Aorta (tissue), 5 donors: ENCODE results near the gene TMEM132E. TPM values are rescaled to one million over a fixed set of nuclear protein-coding genes. Genes with fewer than 3 reads are reported as not detected.

ENCODE experiments used
- ATAC-seq: fragments of 200-7000 bp; cut with Tn5 transposase; one replicate; pipeline ENCODE4 v1.9.1; 2022; ENCODE audit warnings: moderate library complexity; ENCODE audit not compliant: low FRiP score
- DNase-seq, 2 donors: peaks; one replicate each; pipeline ENCODE4 v3.0.0-alpha.2; 2020
- H3K27ac ChIP-seq, 2 donors: one replicate each; pipeline ENCODE4 v1.5.1; 2013; ENCODE audit warnings: low read length in 2 of 2, mild to moderate bottlenecking in 2 of 2, moderate library complexity in 2 of 2, control low read depth in 1 of 2, inconsistent platforms in 1 of 2, low read depth in 1 of 2
- H3K27me3 ChIP-seq, 2 donors: one replicate each; pipeline ENCODE4 v1.6.1; 2013; ENCODE audit warnings: control low read depth in 1 of 2, low read length in 1 of 2, mild to moderate bottlenecking in 1 of 2, moderate library complexity in 1 of 2; ENCODE audit not compliant: insufficient read depth in 2 of 2, control insufficient read depth in 1 of 2
- H3K36me3 ChIP-seq, 2 donors: one replicate each; pipeline ENCODE4 v1.6.1; 2013; ENCODE audit warnings: control low read depth in 1 of 2, low read length in 1 of 2, mild to moderate bottlenecking in 1 of 2; ENCODE audit not compliant: insufficient read depth in 2 of 2, control insufficient read depth in 1 of 2
- H3K4me1 ChIP-seq, 2 donors: one replicate each; pipeline ENCODE4 v1.6.1; 2013; ENCODE audit warnings: low read length in 2 of 2, control low read depth in 1 of 2, mild to moderate bottlenecking in 1 of 2, moderate library complexity in 1 of 2; ENCODE audit not compliant: insufficient read depth in 2 of 2, control insufficient read depth in 1 of 2
- H3K4me3 ChIP-seq, 2 donors: one replicate each; pipeline ENCODE4 v1.5.1; 2013; ENCODE audit warnings: low read length in 2 of 2, control low read depth in 1 of 2, mild to moderate bottlenecking in 1 of 2
- H3K9me3 ChIP-seq: one replicate; pipeline ENCODE4 v1.6.1; 2013; ENCODE audit warnings: mild to moderate bottlenecking, low read length; ENCODE audit not compliant: control insufficient read depth
- WGBS, 2 donors: extraction: QIAGEN DNeasy Blood & Tissue Kit; methylation state at CpG; one replicate each; pipeline ENCODE4 v1.1.7; 2013; 5-methylcytosine and 5-hydroxymethylcytosine counted together
- intact Hi-C, 2 donors: fragments of 100-400 bp; cut with DNase I; formaldehyde crosslinking; loops; one replicate each; pipeline versions ENCODE4 v1.14.2 to v1.15.0; 2022
- polyA plus RNA-seq, 2 donors: library from polyadenylated mRNA; stranded (reverse); fragments of 200-250 nt; gene quantifications; one replicate each; pipeline ENCODE4 v1.2.3, GENCODE V29; 2013
- total RNA-seq, 2 donors: library from RNA; stranded (reverse); fragmentation: NEBNext Ultra II Directional; extraction: Animal tissue kit (Norgen Biotek cat#: 25700); gene quantifications; one replicate each; pipeline ENCODE4 v1.2.1, GENCODE V29; 2021
- donor health status: healthy with polysubstance abuse.
- donor health status: Bipolar disorder and iron deficiency.
- donor health status: DM: no; HTN: no; CAD: no.
- donor health status: DM: no; HTN: no; CAD: no.
- donor health status: DM: yes; HTN: yes; CAD: no.

The TMEM132E gene
- total and polyA plus RNA-seq, 4 donors, result 0.15 to 0.36 (median 0.27) TPM

GRCh38 chr17:34566201-34566600 lies 13.2 kb upstream of the TMEM132E start:
- intact Hi-C loops, result loop anchor here in 1 of 2 donors (10.0 kb wide), 1 partner anchor 411 kb away; no protein-coding TSS in a partner anchor
- no peaks in the 10 kb centered on the region for H3K9me3 ChIP-seq
- no peaks in the 10 kb centered on the region for H3K36me3 ChIP-seq
- WGBS, 2 donors, result 80 to 86% methylated on average over 4 of the region's 4 CpGs
- no peak overlapping the region for H3K4me3 ChIP-seq
- DNase-seq (no peak), ATAC-seq (no peak)
- H3K27ac ChIP-seq, result no peak overlapping the region
- no peaks in the 10 kb centered on the region for H3K4me1 ChIP-seq
- H3K27me3 ChIP-seq, result no peaks in the 10 kb centered on the region

- no peaks in the 10 kb centered on the region for H3K9me3 ChIP-seq
- no peak overlapping the region for H3K4me3 ChIP-seq
- no peaks in the 10 kb centered on the region for H3K4me1 ChIP-seq
- H3K27ac ChIP-seq, result no peak overlapping the region
- no peaks in the 10 kb centered on the region for H3K27me3 ChIP-seq
- no peaks in the 10 kb centered on the region for H3K36me3 ChIP-seq
- ATAC-seq (no peak), DNase-seq (no peak)
- 71 to 80% methylated on average over 2 of the region's 2 CpGs for WGBS, 2 donors
- intact Hi-C loops, result loop anchor here in 1 of 2 donors (10.0 kb wide), 1 partner anchor 412 kb away; no protein-coding TSS in a partner anchor
Observed at GRCh38 chr17:34566873-34567272, 12.5 kb upstream of the TMEM132E start.

- ATAC-seq (no peak), DNase-seq (no peak)
- Histone ChIP-seq H3K27ac (no peak overlapping the region), H3K36me3 (no peaks in the 10 kb centered on the region), H3K9me3 (no peaks in the 10 kb centered on the region), H3K4me3 (no peak overlapping the region), H3K4me1 (no peaks in the 10 kb centered on the region), H3K27me3 (no peaks in the 10 kb centered on the region)
- 25 to 26% methylated on average over 11 of the region's 11 CpGs for WGBS, 2 donors
- intact Hi-C loops, result loop anchor here in 1 of 2 donors (10.0 kb wide), 1 partner anchor 413 kb away; no protein-coding TSS in a partner anchor
Observed at GRCh38 chr17:34567691-34568465, 11.5 kb upstream of the TMEM132E start.

GRCh38 chr17:34568953-34569352 lies 10.4 kb upstream of the TMEM132E start:
- no peaks in the 10 kb centered on the region for H3K27me3 ChIP-seq
- DNase-seq (no peak), ATAC-seq (no peak)
- intact Hi-C loops, result loop anchor here in 1 of 2 donors (10.0 kb wide), 1 partner anchor 414 kb away; no protein-coding TSS in a partner anchor
- H3K36me3 ChIP-seq, result no peaks in the 10 kb centered on the region
- H3K4me1 ChIP-seq, result no peaks in the 10 kb centered on the region
- 38 to 40% methylated on average over 6 of the region's 6 CpGs for WGBS, 2 donors
- H3K27ac ChIP-seq, result no peak overlapping the region
- H3K4me3 ChIP-seq, result no peak overlapping the region
- no peaks in the 10 kb centered on the region for H3K9me3 ChIP-seq

GRCh38 chr17:34569591-34569990 lies 9.8 kb upstream of the TMEM132E start:
- no peak for ATAC-seq
- H3K27me3 ChIP-seq, result peaks cover 0 to 2% of the 10 kb centered on the region in 2 donors
- no peak overlapping the region for H3K4me3 ChIP-seq
- intact Hi-C loops, result loop anchor here in 1 of 2 donors (10.0 kb wide), 1 partner anchor 415 kb away; no protein-coding TSS in a partner anchor
- no peak for DNase-seq
- no peak overlapping the region for H3K27ac ChIP-seq
- WGBS, 2 donors, result 35 to 42% methylated on average over 2 of the region's 2 CpGs
- no peaks in the 10 kb centered on the region for H3K36me3 ChIP-seq
- no peaks in the 10 kb centered on the region for H3K4me1 ChIP-seq
- no peaks in the 10 kb centered on the region for H3K9me3 ChIP-seq

- no peak for ATAC-seq
Observed at GRCh38 chr17:34570506-34570905, 8.9 kb upstream of the TMEM132E start.

GRCh38 chr17:34571428-34572130 lies 7.8 kb upstream of the TMEM132E start:
- H3K27me3 ChIP-seq, result peaks cover 0 to 2% of the 10 kb centered on the region in 2 donors
- intact Hi-C loops, result no loop called here
- no peaks in the 10 kb centered on the region for H3K9me3 ChIP-seq
- ATAC-seq, result no peak
- no peak overlapping the region for H3K27ac ChIP-seq
- H3K36me3 ChIP-seq, result no peaks in the 10 kb centered on the region
- no peak for DNase-seq
- WGBS, 2 donors, result 46 to 47% methylated on average over 12 of the region's 12 CpGs
- H3K4me3 ChIP-seq, result no peak overlapping the region
- H3K4me1 ChIP-seq, result no peaks in the 10 kb centered on the region

More at GRCh38 chr17:34570506-34570905, 8.9 kb upstream of the TMEM132E start:
- H3K4me1 ChIP-seq, result no peaks in the 10 kb centered on the region
- H3K4me3 ChIP-seq, result no peak overlapping the region
- no peaks in the 10 kb centered on the region for H3K36me3 ChIP-seq
- H3K9me3 ChIP-seq, result no peaks in the 10 kb centered on the region
- peaks cover 0 to 2% of the 10 kb centered on the region in 2 donors for H3K27me3 ChIP-seq
- DNase-seq, result no peak
- WGBS, 2 donors, result 37 to 38% methylated on average over 2 of the region's 2 CpGs
- no peak overlapping the region for H3K27ac ChIP-seq
- intact Hi-C loops, result no loop called here

GRCh38 chr17:34572483-34572882 lies 6.9 kb upstream of the TMEM132E start:
- H3K27ac ChIP-seq, result no peak overlapping the region
- no peaks in the 10 kb centered on the region for H3K9me3 ChIP-seq
- no peaks in the 10 kb centered on the region for H3K36me3 ChIP-seq
- intact Hi-C loops, result no loop called here
- H3K4me1 ChIP-seq, result no peaks in the 10 kb centered on the region
- peaks cover 0 to 2% of the 10 kb centered on the region in 2 donors for H3K27me3 ChIP-seq
- WGBS, 2 donors, result 58 to 61% methylated on average over 1 of the region's 1 CpG
- ATAC-seq (no peak), DNase-seq (no peak)
- no peak overlapping the region for H3K4me3 ChIP-seq
